A549 (cell line): Measurements from ENCODE around the gene MCAT. TPM values are rescaled to one million over a fixed set of nuclear protein-coding genes. Genes with fewer than 3 reads are reported as not detected.
A peak's percentile ranks its signal among the peaks of the same experiment; 100 is the strongest.

Experiments used
- ATAC-seq, 2 experiments: fragments of 200-7000 bp in 1 of 2; fragments of >200 bp in 1 of 2; cut with Nextera tagmentation in 1 of 2; cut with Tn5 transposase in 1 of 2; 3 replicates each; pipeline versions ENCODE4 v1.8.0 to v1.9.1; 2018 to 2020; ENCODE audit warnings: mild to moderate bottlenecking in 1 of 2, moderate library complexity in 1 of 2
- CTCF ChIA-PET: fragments of 300-600 bp; sonication (Branson Sonifier 250); formaldehyde crosslinking; extraction: SDS; loops from one replicate; lab custom pipeline; 2021; ENCODE audit warnings: antibody characterized with exemption, inconsistent platforms; lab: Yijun Ruan, JAX
- POLR2A ChIA-PET: fragments of 350-600 bp; formaldehyde crosslinking; extraction: SDS; loops from one replicate; lab custom pipeline; 2021; ENCODE audit warnings: antibody characterized with exemption, inconsistent platforms; lab: Yijun Ruan, JAX
- DNase-seq, 2 experiments: peaks; one replicate each; pipeline versions ENCODE4 v3.0.0 to v3.0.0-alpha.2; 2011 to 2016; ENCODE audit warnings: low read depth in 1 of 2, low spot score in 1 of 2
- FAIRE-seq: peaks from 2 replicates; lab custom pipeline; 2011; peaks lifted over from hg19 to GRCh38; lab: Jason Lieb, UNC
- H3K27ac ChIP-seq, 2 experiments: fragments of >200 bp; sonication (Bioruptor Twin); formaldehyde crosslinking; 3 replicates each; pipeline ENCODE4 v1.5.1; 2016 to 2017
- H3K4me1 ChIP-seq: fragments of >200 bp; sonication (Bioruptor Twin); formaldehyde crosslinking; 3 replicates; pipeline ENCODE4 v1.6.1; 2016
- H3K4me2 ChIP-seq: fragments of >200 bp; sonication (Bioruptor Twin); formaldehyde crosslinking; 3 replicates; pipeline ENCODE4 v1.6.1; 2016
- H3K4me3 ChIP-seq: fragments of >200 bp; sonication (Bioruptor Twin); formaldehyde crosslinking; 3 replicates; pipeline ENCODE4 v1.5.1; 2016
- H3K9me3 ChIP-seq: fragments of >200 bp; sonication (Bioruptor Twin); formaldehyde crosslinking; 3 replicates; pipeline ENCODE4 v1.6.1; 2016
- BCL3 ChIP-seq: fragments of >200 bp; sonication (Bioruptor Twin); formaldehyde crosslinking; IDR thresholded peaks from 3 replicates; pipeline ENCODE4 v1.6.1; 2016
- CBX2 ChIP-seq: fragments of 200-600 bp; sonication (generic); IDR thresholded peaks from 2 replicates; pipeline ENCODE4 v1.6.1; 2016; ENCODE audit warnings: low read depth, mild to moderate bottlenecking, borderline replicate concordance
- CHD2 ChIP-seq: fragments of 150-350 bp; IDR thresholded peaks from 2 replicates; pipeline ENCODE4 v1.6.1; 2014; ENCODE audit warnings: low read length; ENCODE audit not compliant: partially characterized antibody
- CHD4 ChIP-seq: fragments of 200-600 bp; sonication (generic); IDR thresholded peaks from 2 replicates; pipeline ENCODE4 v1.6.1; 2016; ENCODE audit warnings: antibody characterized with exemption, mild to moderate bottlenecking, borderline replicate concordance
- CTCF ChIP-seq: fragments of >200 bp; sonication (Bioruptor Twin); formaldehyde crosslinking; IDR thresholded peaks from 3 replicates; pipeline ENCODE4 v1.5.1; 2016
- EHMT2 ChIP-seq: fragments of 200-600 bp; sonication (generic); IDR thresholded peaks from 2 replicates; pipeline ENCODE4 v1.6.1; 2016; ENCODE audit warnings: antibody characterized with exemption, low read depth, mild to moderate bottlenecking, moderate library complexity
- HES2 ChIP-seq: fragments of >200 bp; sonication (Bioruptor Twin); formaldehyde crosslinking; IDR thresholded peaks from 2 replicates; pipeline ENCODE4 v1.6.1; 2016
- HMGXB4 ChIP-seq: fragments of 250-450 bp; sonication (Bioruptor Pico); IDR thresholded peaks from 2 replicates; pipeline ENCODE4 v1.5.0; 2021; ENCODE audit warnings: mild to moderate bottlenecking, moderate library complexity, borderline replicate concordance
- HOXA7 ChIP-seq: fragments of 250-450 bp; sonication (Bioruptor Pico); IDR thresholded peaks from 2 replicates; pipeline ENCODE4 v1.5.0; 2020; ENCODE audit warnings: mild to moderate bottlenecking, moderate library complexity
- HOXB13 ChIP-seq: fragments of 250-450 bp; sonication (Bioruptor Pico); IDR thresholded peaks from 2 replicates; pipeline ENCODE4 v1.5.0; 2020; ENCODE audit warnings: low read depth, mild to moderate bottlenecking, moderate library complexity
- JUN ChIP-seq, 2 experiments: fragments of >200 bp; sonication (Bioruptor Twin); formaldehyde crosslinking; IDR thresholded peaks; 2 replicates in 1 of 2; 3 replicates in 1 of 2; pipeline ENCODE4 v1.6.1; 2016 to 2017
- KDM1A ChIP-seq: fragments of 200-600 bp; sonication (generic); IDR thresholded peaks from 2 replicates; pipeline ENCODE4 v1.6.1; 2016; ENCODE audit warnings: low read depth, mild to moderate bottlenecking
- MAFK ChIP-seq: fragments of 450-650 bp; IDR thresholded peaks from 2 replicates; pipeline ENCODE4 v1.6.1; 2014; ENCODE audit not compliant: partially characterized antibody
- MAX ChIP-seq: IDR thresholded peaks from 2 replicates; pipeline ENCODE4 v1.6.1; 2012
- MYC ChIP-seq: IDR thresholded peaks from 2 replicates; pipeline ENCODE4 v1.6.1; 2012; ENCODE audit warnings: mild to moderate bottlenecking, inconsistent platforms, low read length, improper control_type of control experiment, borderline replicate concordance
- PBX3 ChIP-seq: IDR thresholded peaks from 2 replicates; pipeline ENCODE4 v1.6.1; 2012
- POLR2A ChIP-seq: IDR thresholded peaks from 2 replicates; pipeline ENCODE4 v1.6.1; 2012; ENCODE audit warnings: mild to moderate bottlenecking, low read length
- RARB ChIP-seq: fragments of 250-450 bp; sonication (Bioruptor Pico); IDR thresholded peaks from 2 replicates; pipeline ENCODE4 v1.8.0; 2021; ENCODE audit warnings: mild to moderate bottlenecking, moderate library complexity
- RNF2 ChIP-seq: fragments of 200-600 bp; sonication (generic); IDR thresholded peaks from 2 replicates; pipeline ENCODE4 v1.6.1; 2016; ENCODE audit warnings: low read depth, mild to moderate bottlenecking, antibody characterized with exemption, moderate library complexity, borderline replicate concordance
- SMC3 ChIP-seq: fragments of >200 bp; sonication (Bioruptor Twin); formaldehyde crosslinking; IDR thresholded peaks from 3 replicates; pipeline ENCODE4 v1.6.1; 2018; ENCODE audit warnings: inconsistent platforms
- TFCP2L1 ChIP-seq: fragments of 250-450 bp; sonication (Bioruptor Pico); IDR thresholded peaks from 2 replicates; pipeline ENCODE4 v1.5.0; 2021; ENCODE audit warnings: mild to moderate bottlenecking
- ZFP36 ChIP-seq: fragments of 450-650 bp; IDR thresholded peaks from 2 replicates; pipeline ENCODE4 v1.6.1; 2014; ENCODE audit warnings: borderline replicate concordance; ENCODE audit not compliant: partially characterized antibody
- ZNF302 ChIP-seq: fragments of 250-450 bp; sonication (Bioruptor Pico); IDR thresholded peaks from 2 replicates; pipeline ENCODE4 v1.9.0; 2021; ENCODE audit warnings: inconsistent platforms, mild to moderate bottlenecking, moderate library complexity
- WGBS: methylation state at CpG from one replicate; pipeline ENCODE4 v1.1.6; 2017; ENCODE audit errors: missing lambda C conversion rate; 5-methylcytosine and 5-hydroxymethylcytosine counted together
- polyA plus RNA-seq, 4 experiments: library from polyadenylated mRNA; depleted of rRNA in 3 of 4; stranded (reverse); fragments of >200 nt; fragmentation: RNase III in 1 of 4; extraction: RNeasy Plus Mini Kit Qiagen cat#74134 plus additional on column Dnase treatment in 1 of 4; gene quantifications; 2 replicates in 3 of 4; 3 replicates in 1 of 4; pipeline ENCODE4 v1.2.3, GENCODE V29; 2011 to 2017
- TF ChIP-seq, protein P1 (sequence below): fragments of 200-600 bp; sonication (generic); IDR thresholded peaks from 2 replicates; pipeline ENCODE4 v1.6.1; 2016; ENCODE audit warnings: antibody characterized with exemption, mild to moderate bottlenecking, moderate library complexity
- TF ChIP-seq, protein P2 (sequence below): fragments of 250-450 bp; sonication (Bioruptor Pico); IDR thresholded peaks from 2 replicates; pipeline ENCODE4 v1.5.0; 2020; ENCODE audit warnings: low read depth, mild to moderate bottlenecking, moderate library complexity

MCAT gene
- polyA plus RNA-seq, 2 of the 4 experiments (the other 2 are of a cell fraction) = 11.8 to 15.5 TPM

- H3K4me2 ChIP-seq = peak overlapping the region; percentile 56
- H3K4me1 ChIP-seq = peaks cover 16% of the 10 kb centered on the region; the same call in 1 of the 3 replicates
- peak; percentile 88 to 94 for DNase-seq
- FAIRE-seq = no peak
- peak; percentile 94 to 97 for ATAC-seq
- CTCF ChIA-PET = interaction anchor here (0.6 to 1.9 kb wide), 12 partner anchors 8 to 698 kb away, joined by 3 to 10 read pairs (median 3); no protein-coding TSS in a partner anchor
- POLR2A ChIA-PET = interaction anchor here (0.5 to 1.2 kb wide), 7 partner anchors 8 to 698 kb away, joined by 3 to 12 read pairs (median 3); no protein-coding TSS in a partner anchor
- H3K4me3 ChIP-seq = peak overlapping the region; percentile 97
- no peaks in the 10 kb centered on the region for H3K9me3 ChIP-seq
- peak overlapping the region; percentile 80 to 100 for H3K27ac ChIP-seq
- WGBS = 1% methylated on average over 12 of the region's 86 CpGs
- TF ChIP-seq HOXA7 (no peak), HES2 (no peak), MYC (peak; percentile 77; the same call in 1 of the 2 replicates), POLR2A (peak; percentile 84), KDM1A (no peak), HOXB13 (CRISPR knock-in tag) (no peak), SMC3 (no peak), MAFK (no peak), CTCF (peak; percentile 50), EHMT2 (no peak), CHD2 (no peak), RARB (no peak), CHD4 (no peak), JUN (IDR thresholded peaks at IDR 0.05) (peak in 1 of 2 experiments; percentile 58; a peak in 3 of 5 replicates), TFCP2L1 (no peak), RNF2 (no peak), BCL3 (peak; percentile 80; the same call in 2 of the 3 replicates), ZNF302 (CRISPR knock-in tag) (no peak), CBX2 (no peak), PBX3 (no peak), MAX (peak; percentile 67), HMGXB4 (CRISPR knock-in tag) (no peak), ZFP36 (no peak)
- TF ChIP-seq, protein P1, sequence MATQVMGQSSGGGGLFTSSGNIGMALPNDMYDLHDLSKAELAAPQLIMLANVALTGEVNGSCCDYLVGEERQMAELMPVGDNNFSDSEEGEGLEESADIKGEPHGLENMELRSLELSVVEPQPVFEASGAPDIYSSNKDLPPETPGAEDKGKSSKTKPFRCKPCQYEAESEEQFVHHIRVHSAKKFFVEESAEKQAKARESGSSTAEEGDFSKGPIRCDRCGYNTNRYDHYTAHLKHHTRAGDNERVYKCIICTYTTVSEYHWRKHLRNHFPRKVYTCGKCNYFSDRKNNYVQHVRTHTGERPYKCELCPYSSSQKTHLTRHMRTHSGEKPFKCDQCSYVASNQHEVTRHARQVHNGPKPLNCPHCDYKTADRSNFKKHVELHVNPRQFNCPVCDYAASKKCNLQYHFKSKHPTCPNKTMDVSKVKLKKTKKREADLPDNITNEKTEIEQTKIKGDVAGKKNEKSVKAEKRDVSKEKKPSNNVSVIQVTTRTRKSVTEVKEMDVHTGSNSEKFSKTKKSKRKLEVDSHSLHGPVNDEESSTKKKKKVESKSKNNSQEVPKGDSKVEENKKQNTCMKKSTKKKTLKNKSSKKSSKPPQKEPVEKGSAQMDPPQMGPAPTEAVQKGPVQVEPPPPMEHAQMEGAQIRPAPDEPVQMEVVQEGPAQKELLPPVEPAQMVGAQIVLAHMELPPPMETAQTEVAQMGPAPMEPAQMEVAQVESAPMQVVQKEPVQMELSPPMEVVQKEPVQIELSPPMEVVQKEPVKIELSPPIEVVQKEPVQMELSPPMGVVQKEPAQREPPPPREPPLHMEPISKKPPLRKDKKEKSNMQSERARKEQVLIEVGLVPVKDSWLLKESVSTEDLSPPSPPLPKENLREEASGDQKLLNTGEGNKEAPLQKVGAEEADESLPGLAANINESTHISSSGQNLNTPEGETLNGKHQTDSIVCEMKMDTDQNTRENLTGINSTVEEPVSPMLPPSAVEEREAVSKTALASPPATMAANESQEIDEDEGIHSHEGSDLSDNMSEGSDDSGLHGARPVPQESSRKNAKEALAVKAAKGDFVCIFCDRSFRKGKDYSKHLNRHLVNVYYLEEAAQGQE = no peak
- TF ChIP-seq, protein P2, sequence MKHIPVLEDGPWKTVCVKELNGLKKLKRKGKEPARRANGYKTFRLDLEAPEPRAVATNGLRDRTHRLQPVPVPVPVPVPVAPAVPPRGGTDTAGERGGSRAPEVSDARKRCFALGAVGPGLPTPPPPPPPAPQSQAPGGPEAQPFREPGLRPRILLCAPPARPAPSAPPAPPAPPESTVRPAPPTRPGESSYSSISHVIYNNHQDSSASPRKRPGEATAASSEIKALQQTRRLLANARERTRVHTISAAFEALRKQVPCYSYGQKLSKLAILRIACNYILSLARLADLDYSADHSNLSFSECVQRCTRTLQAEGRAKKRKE = no peak
Measured at GRCh38 chr22:43187171-43188099, 44.2 kb upstream of the MCAT start.
